ENCODE results near the gene CDK4. TPM values are rescaled to one million over a fixed set of nuclear protein-coding genes. Genes with fewer than 3 reads are reported as not detected.

The CDK4 gene
- total RNA-seq, 1 donor from 2014 or later = 257 TPM

- Histone ChIP-seq H3K4me3 (ENCODE audit: low read depth, low read length) (no peak overlapping the region), H3K36me3 (ENCODE audit: control insufficient read depth, insufficient read depth, low read length) (no peaks in the 10 kb centered on the region), H3K27me3 (ENCODE audit: control insufficient read depth, insufficient read depth, low read length) (no peaks in the 10 kb centered on the region)
- TF ChIP-seq, protein P1, sequence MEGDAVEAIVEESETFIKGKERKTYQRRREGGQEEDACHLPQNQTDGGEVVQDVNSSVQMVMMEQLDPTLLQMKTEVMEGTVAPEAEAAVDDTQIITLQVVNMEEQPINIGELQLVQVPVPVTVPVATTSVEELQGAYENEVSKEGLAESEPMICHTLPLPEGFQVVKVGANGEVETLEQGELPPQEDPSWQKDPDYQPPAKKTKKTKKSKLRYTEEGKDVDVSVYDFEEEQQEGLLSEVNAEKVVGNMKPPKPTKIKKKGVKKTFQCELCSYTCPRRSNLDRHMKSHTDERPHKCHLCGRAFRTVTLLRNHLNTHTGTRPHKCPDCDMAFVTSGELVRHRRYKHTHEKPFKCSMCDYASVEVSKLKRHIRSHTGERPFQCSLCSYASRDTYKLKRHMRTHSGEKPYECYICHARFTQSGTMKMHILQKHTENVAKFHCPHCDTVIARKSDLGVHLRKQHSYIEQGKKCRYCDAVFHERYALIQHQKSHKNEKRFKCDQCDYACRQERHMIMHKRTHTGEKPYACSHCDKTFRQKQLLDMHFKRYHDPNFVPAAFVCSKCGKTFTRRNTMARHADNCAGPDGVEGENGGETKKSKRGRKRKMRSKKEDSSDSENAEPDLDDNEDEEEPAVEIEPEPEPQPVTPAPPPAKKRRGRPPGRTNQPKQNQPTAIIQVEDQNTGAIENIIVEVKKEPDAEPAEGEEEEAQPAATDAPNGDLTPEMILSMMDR (IDR thresholded peaks at IDR 0.05; ENCODE audit: insufficient read depth, low read length, poor library complexity, severe bottlenecking) = no peak
- no peak for DNase-seq (ENCODE audit: low read depth)
Observed at GRCh38 chr12:57793920-57794319, 41.8 kb upstream of the CDK4 start.

DNA sequence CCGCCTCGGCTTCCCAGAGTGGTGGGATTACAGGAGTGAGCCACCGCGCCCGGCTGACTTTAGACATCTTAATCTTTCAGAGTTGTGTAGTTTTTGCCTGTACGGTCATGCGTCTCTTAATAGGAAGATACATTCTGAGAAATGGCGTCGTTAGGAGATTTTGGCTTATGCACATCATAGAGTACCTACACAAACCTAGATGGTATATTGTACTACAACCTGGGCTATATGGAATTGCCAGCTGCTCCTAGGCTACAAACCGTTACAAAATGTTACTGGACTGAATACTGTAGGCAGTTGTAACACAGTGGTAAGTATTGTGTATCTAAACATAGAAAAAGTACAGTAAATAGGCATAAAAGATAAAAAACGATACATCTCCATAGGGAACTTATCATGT lies 31.8 kb upstream of the CDK4 start:
- DNase-seq (ENCODE audit: low read depth) = no peak
- TF ChIP-seq, protein P1 (IDR thresholded peaks at IDR 0.05; ENCODE audit: insufficient read depth, low read length, poor library complexity, severe bottlenecking) = no peak
- Histone ChIP-seq H3K36me3 (ENCODE audit: control insufficient read depth, insufficient read depth, low read length) (peaks cover 2% of the 10 kb centered on the region), H3K27me3 (ENCODE audit: control insufficient read depth, insufficient read depth, low read length) (no peaks in the 10 kb centered on the region), H3K4me3 (ENCODE audit: low read depth, low read length) (no peak overlapping the region)

DNA sequence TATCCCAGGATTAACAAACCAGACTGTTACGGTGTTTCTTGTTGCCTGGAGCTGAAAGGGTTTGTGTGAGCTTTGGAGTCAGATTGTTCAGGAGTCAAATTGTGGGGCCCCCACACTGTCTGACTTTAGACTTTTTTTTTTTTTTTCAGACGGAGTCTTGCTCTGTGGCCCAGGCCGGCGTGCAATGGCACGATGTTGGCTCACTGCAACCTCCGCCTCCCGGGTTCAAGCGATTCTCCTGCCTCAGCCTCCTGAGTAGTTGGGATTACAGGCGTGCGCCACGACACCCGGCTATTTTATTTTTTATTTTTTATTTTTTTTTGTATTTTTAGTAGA lies 31.3 kb upstream of the CDK4 start:
- DNase-seq (ENCODE audit: low read depth) = no peak
- Histone ChIP-seq H3K36me3 (ENCODE audit: control insufficient read depth, insufficient read depth, low read length) (peaks cover 2% of the 10 kb centered on the region), H3K27me3 (ENCODE audit: control insufficient read depth, insufficient read depth, low read length) (no peaks in the 10 kb centered on the region), H3K4me3 (ENCODE audit: low read depth, low read length) (peak overlapping the region; percentile 100)
- TF ChIP-seq, protein P1 (IDR thresholded peaks at IDR 0.05; ENCODE audit: insufficient read depth, low read length, poor library complexity, severe bottlenecking) = no peak

DNA sequence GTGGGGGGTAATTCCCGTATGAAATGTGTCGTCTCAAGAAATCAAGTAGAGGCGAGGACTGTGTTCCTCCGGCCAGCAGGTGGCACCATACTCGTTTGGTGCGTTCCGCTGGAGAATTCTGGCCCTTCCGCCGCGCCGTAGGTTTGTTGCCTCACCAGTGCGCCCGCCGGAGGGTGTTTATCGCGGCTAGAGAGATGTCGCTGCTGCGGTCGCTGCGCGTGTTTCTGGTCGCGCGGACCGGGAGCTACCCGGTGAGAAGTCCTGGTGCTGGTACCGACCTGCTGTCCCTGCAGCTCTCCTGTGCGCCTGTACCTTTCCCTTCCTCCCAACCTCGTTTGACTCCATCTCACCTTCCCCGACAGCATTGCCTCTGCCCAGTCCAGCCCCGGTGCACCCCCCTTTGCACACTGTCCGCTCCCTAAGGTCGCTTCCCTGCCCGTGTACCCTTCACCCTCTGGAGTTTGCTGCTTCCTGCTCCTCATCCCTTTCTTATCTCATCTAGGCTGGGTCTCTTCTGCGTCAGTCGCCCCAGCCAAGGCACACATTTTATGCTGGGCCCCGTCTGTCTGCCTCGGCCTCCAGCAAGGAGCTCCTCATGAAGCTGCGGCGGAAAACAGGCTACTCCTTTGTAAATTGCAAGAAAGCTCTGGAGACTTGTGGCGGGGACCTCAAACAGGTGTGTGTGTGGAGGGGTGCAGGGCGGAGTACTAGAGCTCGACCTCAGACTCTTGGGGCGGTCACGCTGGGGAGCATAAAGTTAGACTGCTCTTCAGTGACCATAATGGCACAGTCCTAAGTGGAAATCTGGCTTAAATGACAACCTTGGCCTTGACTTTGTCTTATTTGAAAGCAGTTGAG lies 30.7 kb upstream of the CDK4 start, which contains the start of gene TSFM:
TSFM (plus strand) TSS at position 180 of the 858 bp plus-strand sequence; CDS start at position 195, 15 bp downstream.
- H3K27me3 ChIP-seq (ENCODE audit: control insufficient read depth, insufficient read depth, low read length) = no peaks in the 10 kb centered on the region
- peak within 1 kb of the TSS; percentile 100 for H3K4me3 ChIP-seq (ENCODE audit: low read depth, low read length)
- DNase-seq (ENCODE audit: low read depth) = peak; percentile 56
- TF ChIP-seq, protein P1 (IDR thresholded peaks at IDR 0.05; ENCODE audit: insufficient read depth, low read length, poor library complexity, severe bottlenecking) = peak; percentile 92
- peaks cover 2% of the 10 kb centered on the region for H3K36me3 ChIP-seq (ENCODE audit: control insufficient read depth, insufficient read depth, low read length)

- Histone ChIP-seq H3K27me3 (ENCODE audit: control insufficient read depth, insufficient read depth, low read length) (no peaks in the 10 kb centered on the region), H3K4me3 (ENCODE audit: low read depth, low read length) (no peak overlapping the region), H3K36me3 (ENCODE audit: control insufficient read depth, insufficient read depth, low read length) (peaks cover 2% of the 10 kb centered on the region)
- TF ChIP-seq, protein P1 (IDR thresholded peaks at IDR 0.05; ENCODE audit: insufficient read depth, low read length, poor library complexity, severe bottlenecking) = no peak
- DNase-seq (ENCODE audit: low read depth) = no peak
Observed at GRCh38 chr12:57782243-57782607, 30.1 kb upstream of the CDK4 start.

- Histone ChIP-seq H3K4me3 (ENCODE audit: low read depth, low read length) (no peak overlapping the region), H3K36me3 (ENCODE audit: control insufficient read depth, insufficient read depth, low read length) (no peaks in the 10 kb centered on the region), H3K27me3 (ENCODE audit: control insufficient read depth, insufficient read depth, low read length) (no peaks in the 10 kb centered on the region)
- no peak for DNase-seq (ENCODE audit: low read depth)
- TF ChIP-seq, protein P1 (IDR thresholded peaks at IDR 0.05; ENCODE audit: insufficient read depth, low read length, poor library complexity, severe bottlenecking) = no peak
Observed at GRCh38 chr12:57781801-57782200, 29.7 kb upstream of the CDK4 start.

All from kidney epithelial cell (primary cell).